GM18502 (cell line): Measurements from ENCODE around the gene VWA2.
"Not testable (repeated sequence)": the region's sequence is repeated elsewhere in the genome, so short reads cannot be mapped to it uniquely, and the experiment has no call there.

ENCODE experiments used
- ATAC-seq: cut with Tn5 transposase; IDR thresholded peaks from one replicate; pipeline ENCODE4 v1.9.1; 2021; ENCODE audit warnings: mild to moderate bottlenecking; ENCODE audit not compliant: unreplicated experiment, poor library complexity

The VWA2 gene

DNA sequence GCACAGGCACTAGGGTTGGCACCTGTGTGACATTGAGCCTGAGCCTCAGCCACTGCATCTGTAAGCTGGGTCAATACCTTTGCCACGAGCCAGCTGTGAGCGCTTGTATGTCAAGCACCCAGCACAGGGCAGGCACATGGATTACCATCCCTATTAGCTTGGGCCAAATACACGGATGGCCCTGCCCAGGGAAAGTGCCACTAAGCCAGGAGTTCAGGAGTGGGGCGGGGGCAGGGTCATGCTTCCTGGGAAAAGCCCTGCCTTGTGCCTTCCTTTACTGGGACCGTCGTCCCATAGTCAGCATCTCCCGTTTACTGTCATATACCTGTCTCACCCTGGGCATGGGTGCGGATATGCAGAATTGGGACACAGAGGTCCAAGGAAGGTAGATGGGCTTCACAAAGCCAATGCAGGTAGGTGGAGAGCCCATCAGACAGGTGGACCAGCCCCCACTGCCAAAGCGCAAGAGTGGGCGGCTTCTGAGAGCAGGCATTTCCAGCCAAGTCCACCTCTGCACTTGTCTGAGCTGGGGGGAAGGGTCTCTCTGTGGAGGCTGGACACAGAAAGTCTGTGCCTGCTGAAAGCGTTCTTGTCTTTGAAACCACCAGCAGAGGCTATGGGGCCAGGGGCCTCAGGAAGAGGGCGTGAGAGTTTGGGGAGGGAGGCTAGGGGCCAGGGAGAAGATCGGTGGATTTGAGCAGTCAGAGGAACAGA, 72.6 kb downstream of the VWA2 start:
- no peak for ATAC-seq

DNA sequence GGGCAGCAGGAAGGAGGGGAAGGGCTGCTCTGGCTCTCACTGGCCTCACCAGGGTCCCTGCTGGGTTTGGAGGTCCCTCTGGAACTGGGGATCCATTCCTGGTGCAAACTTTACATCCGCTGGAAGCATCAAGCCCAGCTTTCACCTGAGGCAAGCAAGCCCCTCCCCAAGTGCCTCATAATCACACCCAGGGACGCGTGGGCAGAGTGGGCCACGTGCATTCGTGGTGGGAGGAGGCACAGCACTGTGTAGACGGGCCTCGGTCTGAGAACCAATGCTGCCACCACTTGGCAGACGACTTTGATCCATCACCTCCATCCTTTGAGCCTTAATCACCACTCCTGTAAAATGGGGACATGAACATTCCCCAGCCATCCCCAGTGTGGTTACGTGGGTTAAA, 74.1 kb downstream of the VWA2 start:
- ATAC-seq, result no peak

DNA sequence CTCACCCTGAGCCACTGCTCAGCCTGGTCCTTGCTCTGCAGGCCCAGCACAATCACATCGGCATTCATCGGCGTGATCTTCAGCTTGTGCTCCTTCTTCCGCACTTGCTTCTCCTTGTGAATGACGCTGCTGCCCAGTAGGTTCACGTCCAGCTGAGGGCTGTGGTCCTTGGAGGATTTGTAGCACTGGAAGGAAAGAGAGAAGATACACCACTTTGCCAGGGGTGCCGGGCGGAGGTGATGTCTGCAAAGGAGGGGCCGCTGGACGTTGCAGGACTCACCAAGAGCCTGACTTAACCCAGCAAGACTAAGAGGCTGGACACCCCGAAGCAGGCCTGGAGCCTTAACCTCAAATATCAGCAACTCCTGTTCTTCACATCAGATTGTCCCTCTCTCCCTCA, 74.8 kb downstream of the VWA2 start:
- ATAC-seq, result no peak

DNA sequence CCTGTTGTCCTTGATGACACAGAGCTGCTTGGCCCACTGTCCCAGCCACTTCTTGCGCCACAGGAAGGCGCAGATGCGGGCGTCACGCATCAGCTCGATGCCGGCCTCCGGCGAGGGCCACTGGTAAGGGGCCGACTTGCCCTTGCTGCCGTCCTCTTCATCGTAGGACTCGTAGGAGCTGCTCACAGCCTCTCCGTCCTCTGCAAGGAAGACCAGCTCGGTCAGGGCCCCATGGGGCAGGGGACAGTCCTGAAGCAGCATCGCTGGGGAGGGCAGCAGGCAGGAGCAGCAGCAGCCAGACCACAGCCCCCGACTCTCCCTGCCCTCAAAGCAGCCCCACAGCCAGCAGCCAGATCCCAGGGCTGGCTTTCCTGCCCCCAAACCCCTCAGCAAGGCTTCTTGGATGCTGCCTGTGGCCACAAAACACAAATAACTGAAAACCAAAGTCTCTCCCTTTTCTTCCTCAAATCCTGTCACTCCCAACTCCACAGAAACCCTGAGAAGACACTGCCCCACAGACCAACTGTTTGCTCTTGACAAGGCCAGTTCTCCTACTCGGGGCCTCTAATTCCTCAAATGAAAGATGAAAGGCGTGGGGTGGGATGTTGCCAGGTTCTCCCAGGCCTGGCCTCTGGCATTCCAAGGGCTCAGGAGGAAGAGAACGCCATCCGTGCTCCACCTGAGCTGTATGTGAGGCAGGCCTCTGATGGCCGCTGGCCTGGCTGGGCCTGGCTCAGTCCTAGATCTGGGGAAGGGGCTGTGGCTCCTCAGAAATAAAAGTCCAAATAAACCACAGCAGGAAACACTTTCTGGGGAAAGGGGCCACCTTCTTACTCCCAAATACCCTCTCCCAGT, 76.7 kb downstream of the VWA2 start:
- ATAC-seq, result no peak

DNA sequence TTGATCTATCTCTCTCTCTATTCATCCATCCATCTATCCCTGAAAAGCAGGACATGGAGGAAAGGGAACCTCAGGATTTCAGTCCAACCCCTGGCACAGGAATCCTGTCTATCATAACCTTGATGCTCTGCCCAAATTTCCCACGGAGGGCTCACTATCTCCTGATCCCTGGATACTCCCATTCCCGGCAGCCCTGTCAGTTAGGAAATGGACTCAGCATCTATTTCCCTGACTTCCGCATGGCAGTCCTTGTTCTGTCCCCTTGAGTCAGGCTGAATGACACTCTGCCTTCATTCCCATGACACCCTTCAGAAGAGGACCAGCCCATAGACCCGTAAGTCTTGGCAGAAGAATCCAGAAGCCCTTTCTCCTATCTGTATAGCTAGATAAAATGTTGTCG, 77.7 kb downstream of the VWA2 start:
- no peak for ATAC-seq

DNA sequence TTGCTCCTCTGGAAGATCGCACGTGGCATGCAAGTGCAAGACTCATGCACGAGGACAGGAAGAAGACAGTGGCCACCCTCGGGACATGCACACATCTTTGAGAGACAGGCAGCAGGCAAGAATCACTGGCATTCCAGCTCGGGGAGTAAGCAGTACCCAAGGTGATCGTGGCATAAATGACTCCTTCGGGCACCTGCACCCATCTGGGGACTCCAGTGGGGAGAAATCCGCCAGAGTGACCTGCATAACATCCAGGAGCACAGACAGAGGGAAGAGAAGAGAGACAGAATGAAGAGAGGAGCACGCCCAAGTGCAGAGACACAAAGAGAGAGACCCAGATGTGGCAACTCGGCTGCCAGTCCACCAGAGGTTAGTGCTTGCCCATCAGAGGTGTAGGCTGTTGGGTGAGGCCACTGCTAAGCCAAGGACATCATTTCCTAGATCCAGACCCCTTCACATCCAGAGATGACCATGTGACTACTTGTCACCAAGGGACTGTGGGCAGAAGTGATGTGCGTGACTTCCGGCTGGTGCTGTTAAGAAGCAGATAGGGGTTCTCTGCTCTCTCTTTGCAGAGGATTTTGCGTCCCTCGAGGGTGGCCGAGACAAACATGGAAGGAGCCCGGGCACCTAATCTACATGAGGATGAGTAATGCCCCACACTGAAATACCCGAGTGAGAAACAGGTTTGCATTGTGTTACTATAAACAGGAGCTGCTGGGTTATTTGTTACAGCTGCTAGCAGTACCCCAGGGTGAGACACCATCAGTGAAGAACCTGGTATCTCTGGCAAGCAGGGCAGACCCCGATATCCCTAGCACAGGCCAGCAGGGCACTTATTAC, 80.6 kb downstream of the VWA2 start:
- ATAC-seq, result no peak

DNA sequence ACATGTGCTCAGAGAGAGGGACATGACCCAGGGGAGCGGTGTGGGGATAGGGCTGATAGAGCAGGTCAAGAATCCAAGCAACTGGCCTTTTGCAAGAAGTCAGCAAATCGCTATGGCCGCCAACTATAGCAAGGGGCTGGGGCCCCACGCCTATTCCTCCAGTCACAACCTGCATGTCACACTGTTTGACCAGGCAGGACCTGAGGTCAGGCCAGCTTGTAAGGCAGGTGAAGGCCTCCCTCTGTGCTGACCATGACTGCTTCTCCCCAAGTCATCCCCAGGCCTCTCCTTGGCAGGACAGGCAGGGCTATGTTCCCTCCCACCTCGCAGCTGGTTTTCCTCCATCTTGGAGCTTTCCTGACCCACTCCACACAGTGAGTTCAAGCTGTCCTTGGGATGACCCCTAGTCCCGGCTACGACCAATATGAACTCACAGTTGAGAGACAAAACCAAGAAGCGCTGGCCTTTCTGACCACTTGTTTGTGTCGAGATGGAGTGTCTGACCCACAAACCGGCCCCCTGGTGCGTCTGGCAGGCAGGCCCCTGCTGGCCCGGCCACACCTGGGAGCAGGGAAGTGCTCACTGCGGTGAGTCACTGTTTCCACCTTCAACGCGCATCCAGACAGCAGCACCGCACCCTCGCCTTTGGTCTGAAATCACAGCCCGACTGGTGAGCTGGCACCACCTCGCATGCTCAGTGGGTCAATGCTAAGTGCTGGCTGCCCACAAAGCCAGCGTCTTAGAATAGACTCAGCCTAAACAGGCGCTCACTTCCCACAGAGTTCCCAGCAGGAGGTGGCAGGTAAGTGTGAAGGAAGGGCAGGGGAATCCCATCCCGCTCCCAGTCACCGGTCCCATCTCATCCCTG, 81.4 kb downstream of the VWA2 start:
- no peak for ATAC-seq

DNA sequence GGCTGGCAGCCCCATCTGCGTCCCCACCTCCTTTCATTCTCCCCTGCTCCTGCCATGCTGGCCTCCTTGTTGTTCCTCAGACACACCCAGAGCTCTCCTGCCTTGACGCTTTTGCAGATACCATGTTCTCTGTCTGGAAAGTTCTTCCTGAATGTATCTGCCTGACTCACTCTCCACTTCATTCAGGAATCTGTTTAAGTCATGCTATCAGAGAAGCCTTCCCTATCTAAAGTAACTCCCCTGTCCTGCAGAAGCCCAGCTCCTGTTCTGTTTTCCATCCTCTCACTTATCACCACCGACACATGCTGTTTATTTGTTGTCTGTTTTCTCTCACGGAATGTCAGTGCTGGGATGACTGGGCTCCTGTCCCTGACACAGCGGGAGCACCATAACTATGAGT, 83.3 kb downstream of the VWA2 start:
- no peak for ATAC-seq

DNA sequence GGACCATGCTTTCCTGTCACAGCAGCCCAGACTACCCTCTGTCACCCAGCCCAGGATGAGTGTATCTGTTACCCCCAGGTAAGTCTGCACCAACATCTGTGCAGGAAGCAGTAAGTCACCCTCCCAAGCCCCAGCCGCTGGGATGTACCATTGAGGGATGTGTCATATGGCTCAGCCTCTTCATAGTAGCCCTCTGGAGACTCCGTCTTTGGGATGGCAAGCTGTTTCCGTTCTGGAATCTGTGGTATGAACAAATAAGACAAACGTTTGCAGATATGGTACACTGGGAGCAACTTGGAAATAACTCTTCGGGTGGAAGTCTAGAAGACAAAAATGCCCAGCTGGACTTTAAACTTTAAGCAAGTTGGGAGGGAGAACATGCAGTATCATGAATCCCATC, 84.0 kb downstream of the VWA2 start:
- ATAC-seq, result no peak

DNA sequence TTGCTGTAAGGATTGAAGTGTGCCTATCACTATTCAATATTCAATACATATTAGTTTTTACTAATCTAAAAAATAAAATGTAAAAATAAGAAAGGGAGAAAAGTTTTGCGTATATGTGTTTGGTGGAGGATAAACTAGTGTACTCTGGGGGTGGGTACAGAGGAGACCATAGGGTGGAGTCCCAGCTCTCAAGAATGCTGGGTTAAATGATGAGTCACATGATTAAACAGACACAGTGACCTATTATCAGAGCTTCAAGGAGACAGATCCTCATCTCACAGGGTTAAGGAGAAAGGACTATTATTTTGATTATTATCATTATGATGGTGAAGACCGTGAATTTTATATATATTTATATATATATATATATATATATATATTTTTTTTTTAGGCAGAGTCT, 87.7 kb downstream of the VWA2 start:
- no peak for ATAC-seq

DNA sequence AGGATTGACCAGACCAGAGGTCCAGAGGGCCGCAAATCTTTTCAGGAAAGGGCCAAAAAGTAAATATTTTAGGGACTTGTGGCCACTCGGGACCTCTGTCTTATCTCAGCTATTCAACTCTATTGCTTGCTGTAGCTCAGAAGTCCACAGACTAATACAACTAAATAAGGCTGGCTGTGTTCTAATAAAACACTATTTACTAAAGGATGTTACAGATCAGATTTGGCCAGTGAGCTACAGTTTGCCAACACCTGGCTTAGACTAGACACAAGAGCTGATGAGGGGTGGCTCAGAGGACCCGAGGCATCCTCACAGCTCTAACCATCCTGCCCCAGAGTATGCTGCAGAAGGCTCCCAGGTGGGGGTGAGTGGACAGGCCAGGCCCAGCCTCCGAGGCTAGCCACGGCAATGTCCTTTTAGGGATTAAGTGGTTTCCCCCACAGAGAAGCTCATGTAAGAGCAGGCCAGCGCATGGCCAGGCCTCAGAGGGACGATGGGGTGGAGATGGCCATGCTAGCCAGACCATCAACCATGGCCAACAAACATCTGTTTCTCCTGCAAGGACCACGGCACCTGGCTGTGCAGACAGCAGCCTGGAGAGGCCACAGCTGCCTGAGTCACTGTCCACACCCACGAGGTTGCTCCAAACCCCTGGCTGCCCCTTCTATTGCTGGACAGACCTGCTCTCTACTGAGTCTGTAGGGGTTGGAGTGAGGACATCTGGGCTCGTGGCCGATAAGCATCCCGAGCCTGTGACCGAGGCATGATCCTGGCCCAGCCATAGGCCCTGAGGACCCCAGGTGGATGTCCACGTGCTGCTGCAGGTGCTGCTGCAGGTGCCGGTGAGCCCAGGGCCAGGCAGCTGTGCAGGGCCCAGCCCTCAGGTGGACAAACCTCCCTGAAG, 88.7 kb downstream of the VWA2 start:
- ATAC-seq, result no peak

DNA sequence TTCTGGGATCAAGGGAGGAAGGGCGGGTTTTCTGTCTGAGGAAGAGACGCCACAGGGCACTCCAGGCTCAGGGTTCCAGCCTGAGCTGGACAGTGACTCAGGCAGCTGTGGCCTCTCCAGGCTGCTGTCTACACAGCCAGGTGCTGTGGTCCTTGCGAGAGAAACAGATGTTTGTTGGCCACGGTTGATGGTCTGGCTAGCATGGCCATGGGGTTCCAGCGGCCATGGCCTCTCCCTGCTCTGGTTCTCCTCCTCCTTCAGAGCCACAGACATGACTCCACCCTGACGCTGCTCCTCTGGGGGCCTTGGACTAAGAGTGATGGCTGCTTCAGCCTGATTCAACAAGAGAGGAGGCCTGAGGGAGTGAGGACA, 89.4 kb downstream of the VWA2 start:
- no peak for ATAC-seq

DNA sequence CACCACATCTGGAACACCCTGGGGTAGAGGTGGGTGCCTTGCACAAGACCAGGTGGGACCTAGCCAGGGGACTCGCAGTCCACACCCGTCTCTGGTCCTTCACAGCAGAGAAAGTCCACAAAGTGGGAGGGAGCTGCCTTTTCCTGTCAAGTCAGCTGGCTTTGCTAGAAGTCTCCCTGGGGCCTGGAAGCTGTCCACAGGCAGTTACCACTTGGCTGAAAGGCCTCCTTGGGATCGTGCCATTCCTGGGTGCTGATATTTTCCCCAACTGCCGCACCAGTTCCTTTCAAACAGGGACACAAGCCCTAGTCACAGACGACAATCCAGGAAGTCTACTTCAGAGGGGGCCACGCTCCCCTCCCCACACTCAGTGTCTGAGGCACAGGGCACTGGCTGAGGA, 89.8 kb downstream of the VWA2 start:
- no peak for ATAC-seq

DNA sequence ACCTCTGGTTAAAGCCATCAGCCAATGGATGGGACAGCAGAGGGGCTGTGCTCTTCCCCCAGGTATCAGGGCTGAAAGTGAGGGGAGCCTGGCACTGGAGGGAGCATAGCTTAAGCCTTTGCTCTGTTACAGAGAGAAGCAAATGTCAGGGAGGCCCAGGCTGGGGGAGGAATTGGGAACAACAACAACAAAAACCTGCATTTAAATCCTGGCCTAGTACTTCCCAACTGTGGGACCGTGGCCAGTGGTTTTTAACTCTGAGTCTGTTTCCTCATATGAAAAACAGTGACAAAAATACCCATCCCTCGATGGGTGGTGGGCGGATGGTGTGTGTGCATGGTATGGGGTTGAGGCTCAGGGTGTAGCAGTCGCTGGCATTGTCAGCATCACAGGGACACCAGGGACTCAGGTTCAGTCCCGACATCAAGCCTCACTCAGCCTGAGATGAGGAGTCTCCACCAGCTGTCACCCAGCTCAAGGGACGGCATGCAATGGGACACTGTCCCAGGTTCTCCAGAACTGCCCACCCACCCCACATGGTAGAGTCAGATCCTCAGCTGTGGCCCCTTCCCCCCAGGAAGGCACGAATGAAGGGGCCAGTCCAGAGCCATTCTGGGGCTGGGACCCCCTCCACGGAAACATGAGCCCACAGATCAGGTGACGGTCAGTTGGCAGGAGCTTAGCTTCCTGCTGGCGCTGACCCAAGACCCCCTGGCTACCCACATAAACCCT, 90.7 kb downstream of the VWA2 start:
- ATAC-seq, result no peak

DNA sequence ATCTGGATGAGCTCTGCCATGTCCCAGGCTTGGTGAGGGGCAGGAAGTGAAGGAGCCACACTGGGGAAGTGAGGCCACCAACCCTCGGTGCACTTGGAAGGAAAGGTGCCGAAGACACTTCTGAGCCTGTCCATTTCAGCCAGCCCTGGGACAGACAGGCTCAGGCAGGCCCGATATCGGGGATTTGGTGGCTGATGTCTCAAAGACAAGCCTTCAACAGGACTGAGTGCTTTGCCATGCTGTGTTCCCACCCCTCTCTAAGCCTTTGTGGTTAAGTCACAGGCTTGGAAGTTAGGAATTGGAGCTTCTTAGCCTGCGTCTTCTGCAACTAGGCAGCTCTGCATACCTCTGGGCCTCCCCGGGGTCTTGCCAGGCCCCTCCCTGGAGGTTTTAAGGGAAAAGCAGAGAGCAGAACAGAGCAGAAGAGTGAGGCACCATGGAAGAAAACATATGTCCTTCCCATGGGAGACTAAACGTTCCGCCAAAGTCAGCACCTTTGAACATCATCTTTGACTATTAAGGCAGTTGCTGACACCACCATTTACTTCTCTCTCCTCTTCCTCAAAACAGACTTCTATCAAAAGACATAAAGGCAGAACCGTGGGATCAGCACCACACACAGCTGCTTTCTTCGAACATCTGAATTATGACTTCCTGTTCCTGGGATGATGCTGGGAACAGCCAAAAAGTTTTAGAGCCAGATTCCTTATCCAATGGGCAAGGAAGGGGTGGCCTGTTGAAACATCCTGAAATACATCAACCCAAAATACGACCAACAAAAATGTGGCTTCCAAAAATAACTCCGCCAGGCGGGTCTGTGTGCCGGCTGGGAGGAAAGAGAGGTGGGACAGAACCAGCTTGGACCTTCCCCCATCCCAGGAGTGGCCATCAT, 93.5 kb downstream of the VWA2 start:
- no peak for ATAC-seq

DNA sequence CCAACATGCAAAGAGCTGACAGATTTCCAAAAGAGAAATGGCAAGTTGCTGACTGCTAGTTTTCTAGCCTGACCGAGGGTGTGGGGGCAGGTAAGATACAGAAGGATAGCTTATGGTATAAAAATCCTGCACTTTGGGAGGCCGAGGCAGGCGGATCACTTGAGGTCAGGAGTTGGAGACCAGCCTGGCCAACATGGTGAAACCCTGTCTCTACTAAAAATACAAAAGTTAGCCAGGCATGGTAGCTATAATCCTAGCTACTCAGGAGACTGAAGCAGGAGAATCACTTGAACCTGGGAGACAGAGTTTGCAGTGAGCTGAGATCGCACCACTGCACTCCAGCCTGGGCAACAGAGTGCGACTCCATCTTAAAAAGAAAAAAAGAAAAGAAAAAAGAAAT, 94.4 kb downstream of the VWA2 start:
- ATAC-seq, result not testable (repeated sequence)

DNA sequence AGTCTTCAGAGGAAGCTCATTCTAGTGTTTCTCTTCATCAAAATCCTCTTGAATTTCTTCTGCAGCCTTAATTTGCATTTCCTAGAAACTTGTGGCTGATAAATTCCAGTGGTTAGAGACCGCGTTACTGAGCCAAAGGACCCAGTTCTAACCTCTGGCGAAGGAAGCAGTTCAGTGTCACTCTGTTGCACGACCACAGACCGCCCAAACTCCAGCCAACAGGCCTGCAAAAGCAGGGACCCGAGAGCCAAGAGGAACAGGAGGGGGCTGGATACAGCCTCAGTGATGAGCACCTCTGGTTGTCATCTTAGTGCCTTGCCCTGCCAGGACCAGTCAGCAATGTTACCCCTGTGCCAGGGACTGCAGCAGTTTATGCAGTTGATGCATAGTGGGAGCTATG, 95.2 kb downstream of the VWA2 start:
- ATAC-seq, result no peak

DNA sequence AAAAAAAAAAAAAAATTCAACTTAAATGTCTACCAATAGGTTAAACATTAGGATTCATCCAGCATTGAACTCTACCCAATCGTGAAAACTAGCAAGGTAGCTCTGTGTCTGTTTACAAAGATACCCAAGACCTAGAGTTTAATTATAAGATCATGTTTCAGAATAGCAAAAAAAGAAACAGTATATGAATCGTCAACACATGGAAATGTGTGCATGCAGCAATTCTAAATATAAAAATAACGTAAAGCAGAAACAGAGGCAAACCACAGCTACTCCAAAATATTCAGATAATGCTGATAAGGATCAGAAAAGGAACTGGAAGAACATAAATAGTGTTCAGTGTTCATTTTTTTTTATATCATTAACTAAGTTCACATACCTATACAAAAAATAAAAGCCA, 96.6 kb downstream of the VWA2 start:
- no peak for ATAC-seq
